Mesothelial cell of epicardium (in vitro differentiated cells): Measurements from ENCODE around the gene CTBP2. TPM values are rescaled to one million over a fixed set of nuclear protein-coding genes. Genes with fewer than 3 reads are reported as not detected.

Experiments
- DNase-seq, 2 experiments: peaks; one replicate each; pipeline ENCODE4 v3.0.0; 2021; ENCODE audit warnings: low spot score in 2 of 2; ENCODE audit not compliant: unreplicated experiment in 2 of 2
- H3K27ac Mint-ChIP-seq: 2 replicates; pipeline ENCODE4 v1.8.0; 2021; ENCODE audit warnings: mixed read lengths
- H3K27me3 Mint-ChIP-seq: 2 replicates; pipeline ENCODE4 v1.8.0; 2021; ENCODE audit warnings: low read depth, mixed read lengths
- H3K36me3 Mint-ChIP-seq: 2 replicates; pipeline ENCODE4 v1.8.0; 2021; ENCODE audit warnings: mixed read lengths
- H3K4me1 Mint-ChIP-seq: 2 replicates; pipeline ENCODE4 v1.8.0; 2021; ENCODE audit warnings: mixed read lengths
- H3K4me3 Mint-ChIP-seq: 2 replicates; pipeline ENCODE4 v1.8.0; 2021; ENCODE audit warnings: mild to moderate bottlenecking, moderate library complexity, mixed read lengths
- H3K9me3 Mint-ChIP-seq: 2 replicates; pipeline ENCODE4 v1.8.0; 2021; ENCODE audit warnings: mixed read lengths
- CTCF ChIP-seq: fragments of 200-600 bp; sonication (generic); IDR thresholded peaks from one replicate; pipeline ENCODE4 v1.5.0; 2021; ENCODE audit warnings: antibody characterized with exemption; ENCODE audit not compliant: unreplicated experiment
- total RNA-seq: library from RNA; stranded (reverse); gene quantifications from 3 replicates; pipeline ENCODE4 v1.2.1, GENCODE V29; 2021

The CTBP2 gene
- total RNA-seq, 1 donor from 2014 or later: 122 TPM

GRCh38 chr10:125199270-125199669 lies 38.9 kb upstream of the CTBP2 start:
- Mint-ChIP-seq H3K27ac (no peak overlapping the region), H3K4me1 (peaks cover 6% of the 10 kb centered on the region), H3K9me3 (no peaks in the 10 kb centered on the region), H3K27me3 (no peaks in the 10 kb centered on the region), H3K36me3 (no peaks in the 10 kb centered on the region), H3K4me3 (no peak overlapping the region)
- TF ChIP-seq CTCF: no peak
- DNase-seq: no peak

- no peaks in the 10 kb centered on the region for H3K9me3 Mint-ChIP-seq
- no peak for TF ChIP-seq CTCF
These were observed 34.5 kb upstream of the CTBP2 start for GRCh38 chr10:125194814-125195213.

GRCh38 chr10:125193306-125193877 lies 33.0 kb upstream of the CTBP2 start:
- TF ChIP-seq CTCF: no peak

More at GRCh38 chr10:125194814-125195213, 34.5 kb upstream of the CTBP2 start:
- H3K36me3 Mint-ChIP-seq: no peaks in the 10 kb centered on the region
- no peak overlapping the region for H3K27ac Mint-ChIP-seq
- H3K4me3 Mint-ChIP-seq: no peak overlapping the region
- H3K4me1 Mint-ChIP-seq: peaks cover 6% of the 10 kb centered on the region
- H3K27me3 Mint-ChIP-seq: peaks cover 1% of the 10 kb centered on the region
- DNase-seq: no peak

GRCh38 chr10:125192620-125193019 lies 32.3 kb upstream of the CTBP2 start:
- no peak overlapping the region for H3K27ac Mint-ChIP-seq
- H3K4me1 Mint-ChIP-seq: no peaks in the 10 kb centered on the region
- no peaks in the 10 kb centered on the region for H3K36me3 Mint-ChIP-seq
- H3K4me3 Mint-ChIP-seq: no peak overlapping the region
- H3K27me3 Mint-ChIP-seq: peaks cover 15% of the 10 kb centered on the region
- TF ChIP-seq CTCF: no peak
- no peak for DNase-seq
- H3K9me3 Mint-ChIP-seq: no peaks in the 10 kb centered on the region

More at GRCh38 chr10:125193306-125193877, 33.0 kb upstream of the CTBP2 start:
- no peaks in the 10 kb centered on the region for H3K9me3 Mint-ChIP-seq
- H3K27ac Mint-ChIP-seq: no peak overlapping the region
- DNase-seq: no peak
- H3K36me3 Mint-ChIP-seq: no peaks in the 10 kb centered on the region
- no peak overlapping the region for H3K4me3 Mint-ChIP-seq
- H3K4me1 Mint-ChIP-seq: no peaks in the 10 kb centered on the region
- H3K27me3 Mint-ChIP-seq: peaks cover 10% of the 10 kb centered on the region

GRCh38 chr10:125192005-125192404 lies 31.6 kb upstream of the CTBP2 start:
- TF ChIP-seq CTCF: no peak
- Mint-ChIP-seq H3K4me1 (no peaks in the 10 kb centered on the region), H3K27ac (no peak overlapping the region), H3K9me3 (no peaks in the 10 kb centered on the region), H3K27me3 (peaks cover 19% of the 10 kb centered on the region), H3K4me3 (no peak overlapping the region), H3K36me3 (no peaks in the 10 kb centered on the region)
- DNase-seq: no peak

- no peak for TF ChIP-seq CTCF
- Mint-ChIP-seq H3K9me3 (no peaks in the 10 kb centered on the region), H3K27me3 (peaks cover 19% of the 10 kb centered on the region), H3K27ac (no peak overlapping the region), H3K4me3 (no peak overlapping the region), H3K36me3 (no peaks in the 10 kb centered on the region), H3K4me1 (no peaks in the 10 kb centered on the region)
- no peak for DNase-seq
These were observed 30.6 kb upstream of the CTBP2 start for GRCh38 chr10:125190946-125191345.
